GM18873 (cell line): ENCODE data around the gene LRRC4C.
A peak's percentile ranks its signal among the peaks of the same experiment; 100 is the strongest.

Source experiments
- ATAC-seq: cut with Tn5 transposase; IDR thresholded peaks from one replicate; pipeline ENCODE4 v1.9.1; 2021; ENCODE audit warnings: mild to moderate bottlenecking, moderate library complexity, moderate number of reproducible peaks; ENCODE audit not compliant: unreplicated experiment, low FRiP score

Gene LRRC4C

DNA sequence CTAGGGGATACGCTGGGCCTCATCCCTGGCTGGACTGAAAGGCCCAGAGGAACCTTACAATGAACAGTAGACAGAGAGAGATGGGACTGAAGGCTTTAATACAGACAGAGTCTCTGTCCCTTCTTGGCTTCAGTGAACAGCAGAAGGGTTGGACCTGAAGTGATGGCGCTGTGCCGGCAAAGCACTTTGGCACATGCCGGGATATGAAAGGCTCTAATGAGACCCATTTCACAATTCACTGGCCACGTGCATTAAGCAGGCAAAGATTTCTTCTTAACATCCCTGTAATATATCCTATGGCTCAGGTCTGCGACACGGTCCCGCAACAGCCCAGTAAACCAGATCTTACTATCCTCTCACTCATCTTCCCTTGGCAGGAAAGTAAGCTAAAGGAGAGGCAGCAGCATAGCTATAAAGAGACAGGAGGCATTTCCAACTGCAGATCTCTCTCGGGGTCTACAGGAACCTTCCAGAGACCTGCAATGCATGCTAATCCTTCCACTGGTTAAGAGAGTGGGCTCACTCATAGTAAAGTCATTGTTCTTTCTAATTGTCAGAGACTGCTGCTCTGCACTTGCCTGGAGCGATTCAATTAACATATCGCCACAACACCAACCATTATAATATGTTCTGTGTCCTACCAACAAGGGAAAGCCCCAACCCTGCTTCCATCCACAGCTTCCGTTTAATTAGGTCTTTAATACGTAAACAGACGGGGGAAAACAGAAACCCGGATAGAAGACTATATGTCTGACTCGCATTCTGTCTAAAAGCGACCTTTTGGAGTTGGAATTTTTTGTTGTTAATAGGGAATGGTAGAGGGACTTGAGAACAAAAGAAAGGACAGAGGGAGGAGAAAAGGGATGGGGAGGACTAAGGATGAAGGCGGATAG is 1179.0 kb downstream of the LRRC4C start:
- no peak for ATAC-seq

DNA sequence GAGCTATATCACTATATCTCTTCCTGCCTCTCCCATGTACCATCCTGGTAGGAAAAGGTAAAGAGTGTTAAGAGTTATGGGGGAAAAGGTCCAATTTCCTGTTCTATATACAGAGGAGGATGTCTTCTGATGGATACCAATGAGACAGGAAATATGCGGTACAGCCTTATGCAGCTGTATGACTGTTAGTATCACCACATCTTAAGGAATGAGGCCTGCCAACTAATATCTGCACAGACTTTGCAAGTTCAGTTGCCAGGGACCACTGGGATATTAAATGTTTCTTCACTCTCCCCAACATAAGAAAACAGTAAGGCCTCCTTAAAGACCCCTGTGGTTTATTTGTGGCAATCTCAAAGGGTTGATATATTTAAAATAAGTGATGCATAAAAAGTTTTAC is 1182.5 kb downstream of the LRRC4C start:
- no peak for ATAC-seq

DNA sequence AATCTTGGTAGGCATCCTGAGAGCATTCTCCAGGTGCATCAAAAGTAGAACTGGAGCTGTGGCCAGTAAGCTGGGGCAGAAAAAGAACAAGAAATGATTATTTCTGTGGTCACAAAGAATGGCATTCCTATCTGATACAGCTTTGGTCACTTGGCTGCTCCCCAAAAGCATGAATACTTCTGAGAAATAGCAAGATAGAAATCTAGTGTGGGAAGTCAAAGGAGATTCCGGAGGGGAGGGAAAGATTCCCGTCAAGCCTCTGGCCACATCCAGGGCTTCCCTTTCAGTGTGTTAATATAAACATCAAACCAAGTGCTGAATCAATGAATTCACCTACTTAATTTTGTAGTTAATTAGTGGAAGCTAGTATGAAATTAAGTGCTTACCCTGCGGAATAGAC is 1185.4 kb downstream of the LRRC4C start:
- no peak for ATAC-seq

DNA sequence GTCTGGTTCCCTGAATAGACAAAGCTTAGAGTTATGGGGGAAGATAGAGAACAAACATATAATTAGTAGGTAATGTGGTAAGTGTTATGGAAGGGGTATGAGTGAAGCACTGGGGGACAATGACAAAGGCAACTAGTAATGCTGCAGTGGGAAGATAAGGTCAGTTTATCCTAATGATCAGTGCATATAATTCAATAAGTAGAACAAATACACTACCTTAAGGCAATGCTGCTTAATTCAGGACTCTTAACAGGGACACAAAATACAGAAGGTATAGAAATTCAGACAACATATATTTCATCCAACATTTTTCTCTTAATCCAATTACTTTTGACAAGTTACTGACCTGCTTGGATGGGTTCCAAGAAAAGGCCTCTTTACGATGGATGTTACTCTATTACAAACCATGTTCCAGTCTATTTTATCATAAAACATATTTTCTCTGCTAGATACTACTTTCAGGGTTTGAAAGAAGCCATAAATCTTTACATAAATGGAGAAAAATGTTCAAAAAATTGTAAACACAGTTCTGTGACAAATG is 1186.2 kb downstream of the LRRC4C start:
- ATAC-seq: no peak

DNA sequence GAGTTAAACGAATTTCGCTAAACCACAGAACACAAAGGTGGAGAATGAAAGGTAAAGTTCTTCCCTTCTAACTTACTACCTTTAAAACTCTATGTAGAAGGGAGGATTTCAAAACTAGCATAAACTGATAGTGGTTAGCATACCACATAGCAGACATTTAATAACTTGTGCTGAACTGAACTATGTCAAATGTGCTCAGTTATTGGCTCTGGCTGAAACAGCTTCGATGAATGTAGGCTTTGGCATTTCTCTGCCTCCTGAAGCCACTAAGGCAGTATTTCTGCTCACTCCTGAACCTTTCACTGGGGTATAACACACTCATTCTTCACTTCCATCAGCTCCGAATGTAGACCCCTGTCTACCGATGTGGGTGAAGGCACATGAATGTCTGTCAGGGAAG is 1188.1 kb downstream of the LRRC4C start:
- ATAC-seq: no peak

DNA sequence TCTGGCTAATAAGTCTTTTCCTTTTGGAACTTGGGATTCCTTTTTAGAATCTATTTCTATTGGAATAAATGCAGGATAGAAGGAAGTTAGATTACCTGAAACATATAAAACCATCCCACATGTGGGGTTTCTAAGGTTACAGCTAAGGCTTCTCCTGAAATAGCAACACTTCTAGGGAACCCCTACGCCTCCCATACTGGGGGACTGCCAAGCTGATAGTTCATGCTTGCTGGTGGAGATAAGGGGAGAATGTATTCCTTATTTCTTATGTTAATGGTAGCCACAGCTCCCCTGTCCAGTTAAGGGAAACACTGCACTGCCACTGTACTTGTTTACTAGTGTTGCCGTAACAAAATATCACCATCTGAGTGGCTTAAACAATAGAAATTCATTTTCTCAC is 1189.6 kb downstream of the LRRC4C start:
- ATAC-seq: no peak

DNA sequence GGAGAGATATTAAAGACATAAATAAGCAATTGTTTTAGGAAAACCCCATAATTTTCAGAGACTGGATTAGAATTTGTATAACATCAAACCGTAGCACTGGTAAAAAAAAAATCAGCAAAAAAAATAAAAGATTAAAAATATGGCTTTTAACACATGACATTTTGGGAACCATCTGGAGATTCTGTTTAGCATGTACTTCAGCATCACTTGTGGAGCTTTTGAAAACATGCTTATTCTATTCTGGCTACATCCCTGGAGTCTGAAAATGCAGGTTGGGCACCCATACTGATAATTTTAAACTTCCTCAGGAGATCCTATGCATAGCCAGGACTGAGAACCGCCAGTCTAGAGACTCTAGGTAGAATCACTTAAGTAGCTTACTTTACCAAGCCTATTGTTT is 1190.9 kb downstream of the LRRC4C start:
- no peak for ATAC-seq

DNA sequence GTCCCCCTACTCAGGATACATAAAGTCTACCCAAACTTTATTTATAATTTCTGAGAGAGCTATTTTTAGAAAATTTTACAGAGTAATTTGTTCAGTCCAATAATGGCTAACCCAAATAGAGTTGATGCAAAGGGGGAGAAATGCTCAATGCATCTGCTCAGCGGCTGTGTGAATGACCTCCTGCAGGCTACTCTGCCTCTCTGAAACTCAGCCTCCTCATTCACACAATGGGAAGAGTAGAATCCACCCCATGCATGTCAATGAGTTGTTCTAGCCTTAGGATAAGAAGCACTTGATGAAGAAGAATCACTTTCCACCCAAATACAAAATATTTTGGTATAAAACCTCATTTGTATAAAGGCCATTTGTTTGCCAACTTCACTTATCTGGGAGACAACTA is 1204.0 kb downstream of the LRRC4C start:
- no peak for ATAC-seq

DNA sequence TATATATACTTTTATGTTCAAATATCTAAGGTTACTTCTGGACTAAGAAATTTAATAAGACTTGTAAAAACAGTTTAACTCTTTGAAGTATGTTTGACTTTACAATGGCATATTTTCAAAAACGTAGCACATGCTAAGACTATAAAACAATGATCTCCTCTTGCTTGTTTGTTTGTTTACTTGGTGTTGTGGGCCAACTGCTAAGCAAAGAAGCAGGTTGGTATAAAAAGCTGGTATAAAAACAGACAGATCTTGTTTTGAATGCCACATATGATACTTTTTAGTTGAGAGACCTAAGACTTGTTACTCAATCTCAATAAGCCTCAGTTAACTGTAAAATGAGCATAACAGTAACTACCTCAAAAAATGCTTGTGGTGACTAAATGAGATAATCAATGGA is 1206.3 kb downstream of the LRRC4C start:
- no peak for ATAC-seq

DNA sequence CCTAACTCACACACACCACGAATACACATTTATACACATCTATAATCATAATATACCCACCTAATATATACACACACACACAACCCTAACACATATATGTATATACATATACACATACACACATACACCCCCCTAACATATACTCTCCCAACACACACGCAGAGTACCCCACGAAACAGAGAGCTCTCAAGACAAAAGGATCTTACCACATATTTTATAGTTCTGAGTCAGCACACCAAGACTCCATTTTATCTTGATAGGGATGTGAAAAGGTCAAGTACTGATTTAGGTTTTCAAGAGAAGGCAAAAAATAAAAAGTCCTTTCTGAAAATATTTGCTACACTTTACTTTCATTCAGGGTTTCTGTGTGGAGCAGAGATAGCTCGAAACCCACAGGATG is 1207.2 kb downstream of the LRRC4C start:
- ATAC-seq: no peak

DNA sequence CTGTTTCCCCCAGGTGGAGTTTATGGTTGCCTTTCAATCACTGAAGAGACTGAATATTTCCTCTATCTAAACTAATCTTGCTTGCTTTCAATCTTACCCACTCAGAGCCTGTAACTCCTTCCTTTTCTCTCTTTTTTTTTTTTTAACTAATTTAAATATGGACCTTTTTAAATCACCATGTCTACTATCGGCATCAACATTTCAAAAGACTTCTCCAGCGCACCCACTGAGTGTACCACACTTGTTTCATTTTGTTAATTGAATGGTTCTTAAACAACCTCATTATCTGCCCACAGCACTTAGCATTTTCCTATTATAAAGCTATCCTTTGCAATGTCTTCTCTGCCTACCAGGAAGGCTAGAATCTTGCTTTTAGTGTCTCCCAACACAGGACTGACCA is 1212.5 kb downstream of the LRRC4C start:
- ATAC-seq: no peak

DNA sequence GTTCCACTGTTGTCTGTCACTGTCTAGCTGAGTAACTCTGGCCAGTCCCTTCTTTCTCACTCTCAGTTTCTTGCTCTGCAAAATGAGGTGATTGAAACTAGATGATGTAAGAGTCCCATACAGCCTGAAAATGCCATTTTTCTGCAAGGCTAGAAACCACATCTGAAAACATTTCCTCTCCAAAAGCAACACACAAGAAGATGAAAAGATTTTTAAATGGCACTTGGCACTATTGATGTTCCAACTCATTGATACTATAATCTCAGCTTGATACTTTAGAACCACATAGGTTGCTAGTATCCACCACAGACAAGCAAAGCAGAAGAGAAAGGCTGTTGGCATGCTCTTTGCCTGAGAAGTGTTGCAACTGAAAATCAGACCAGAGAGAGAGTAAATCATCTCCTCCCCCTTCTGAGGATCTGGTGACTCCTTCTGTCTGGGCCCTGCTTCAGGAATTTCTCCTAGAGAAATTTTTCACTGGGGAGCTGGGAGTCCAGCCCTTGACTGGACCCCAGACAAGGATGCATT is 1217.9 kb downstream of the LRRC4C start:
- peak; percentile 96 for ATAC-seq

DNA sequence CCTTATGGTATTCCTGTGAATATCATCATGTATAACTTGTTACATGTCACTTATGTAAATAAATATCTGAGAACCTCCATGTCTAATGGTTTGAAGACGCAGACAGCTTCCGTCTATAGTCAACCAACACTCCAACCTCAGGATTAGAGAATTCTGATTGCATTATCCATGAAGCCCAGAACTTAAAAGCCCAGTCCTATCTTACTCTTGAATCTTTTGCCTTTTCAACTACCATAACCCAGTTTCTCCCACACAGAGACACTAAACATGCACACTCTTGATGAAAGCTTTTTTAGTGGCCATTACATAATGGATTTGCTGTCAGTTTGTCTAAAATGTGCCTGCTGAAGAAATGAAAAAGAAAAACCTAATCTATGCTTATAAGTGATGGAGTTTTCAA is 1219.2 kb downstream of the LRRC4C start:
- no peak for ATAC-seq

DNA sequence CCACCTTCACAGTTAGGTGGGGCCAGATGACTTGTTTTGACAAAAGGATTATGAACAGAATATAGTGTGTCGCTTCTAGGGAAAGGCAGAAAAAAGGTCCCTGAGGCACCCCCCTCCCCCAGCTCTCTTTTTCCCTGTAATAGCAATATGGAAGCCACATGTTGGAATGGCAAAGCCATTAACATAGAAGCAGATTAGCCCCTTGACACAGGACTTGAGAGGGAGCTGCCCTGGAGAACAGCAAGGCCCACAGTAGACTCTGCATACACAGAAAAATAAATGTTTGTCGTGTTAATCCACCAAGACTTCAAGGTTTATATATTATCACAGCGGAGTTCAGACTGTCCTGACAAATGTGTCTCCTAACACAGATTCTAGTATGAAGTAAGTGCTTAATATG is 1222.9 kb downstream of the LRRC4C start:
- no peak for ATAC-seq

DNA sequence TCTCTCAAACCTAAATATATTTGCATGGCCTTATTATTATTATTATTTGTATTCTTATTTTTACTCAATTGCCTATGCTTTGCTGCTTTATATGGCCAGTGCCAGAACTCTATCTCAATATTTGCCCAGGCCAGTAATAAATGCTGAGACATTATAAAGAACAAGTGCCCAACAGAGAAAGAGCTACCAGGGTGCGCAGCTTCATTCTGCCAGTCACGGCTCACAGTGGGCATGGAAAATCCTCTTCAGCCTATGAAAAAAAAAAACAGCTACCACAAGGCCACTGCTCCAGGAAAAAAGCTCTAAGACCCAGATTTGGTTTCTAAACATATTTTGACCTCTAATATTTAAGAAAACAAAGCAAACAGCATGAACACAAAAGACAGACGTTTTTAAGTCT is 1223.6 kb downstream of the LRRC4C start:
- ATAC-seq: no peak

DNA sequence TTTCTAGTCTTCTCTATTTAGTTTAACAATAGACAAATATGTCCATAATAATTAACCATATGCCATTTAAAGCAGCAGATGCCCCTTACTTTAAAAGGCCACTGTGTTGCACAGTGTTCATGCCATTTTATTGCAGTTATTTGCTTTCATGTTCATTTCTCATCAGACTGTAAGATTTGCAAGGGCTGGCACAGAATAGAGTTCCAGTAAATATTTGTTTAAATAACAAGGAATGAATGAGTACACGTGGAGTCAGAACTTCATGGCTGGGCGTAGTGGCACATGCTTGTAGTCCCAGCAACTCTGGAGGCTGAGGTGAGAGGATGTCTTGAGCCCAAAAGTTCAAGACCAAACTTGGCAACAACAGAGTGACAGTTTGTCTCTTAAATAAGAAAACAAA is 1228.6 kb downstream of the LRRC4C start:
- no peak for ATAC-seq

DNA sequence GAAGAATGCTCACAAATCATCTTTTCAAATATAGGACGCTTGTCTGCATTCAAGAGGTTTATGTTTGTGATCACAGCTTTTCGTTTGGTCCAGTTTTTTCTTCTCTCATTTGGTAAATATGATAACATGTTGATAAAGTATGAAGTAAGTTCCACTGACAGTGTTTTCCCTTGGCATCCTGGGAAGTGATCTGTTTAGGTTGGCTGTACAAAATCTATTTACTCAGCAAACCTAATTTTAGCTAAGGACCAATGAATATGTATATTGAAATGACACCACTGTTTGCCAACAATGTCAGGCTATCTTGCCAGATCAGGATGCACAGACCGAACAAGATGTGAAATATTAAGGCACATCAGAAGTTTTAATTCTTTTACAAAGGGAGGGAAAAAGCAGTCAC is 1230.8 kb downstream of the LRRC4C start:
- no peak for ATAC-seq

DNA sequence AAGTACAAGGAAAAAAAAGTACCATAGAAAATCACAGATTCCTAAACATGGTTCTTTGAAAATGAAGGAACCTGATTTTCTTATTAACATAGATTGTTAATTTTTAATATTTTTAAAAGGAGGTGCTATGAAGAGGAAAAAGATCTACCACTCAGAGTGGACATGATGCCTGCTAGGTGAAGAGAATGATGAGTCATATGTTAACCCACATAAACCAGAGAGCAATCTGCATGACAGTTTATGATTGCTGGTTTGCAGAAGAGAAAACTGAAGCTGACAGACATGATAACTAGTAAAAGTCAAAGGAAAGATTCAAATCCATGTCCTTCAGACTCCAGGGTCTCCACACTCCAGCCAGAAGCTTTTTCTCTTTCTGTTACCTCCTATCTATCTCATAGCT is 1231.7 kb downstream of the LRRC4C start:
- ATAC-seq: peak; percentile 94

DNA sequence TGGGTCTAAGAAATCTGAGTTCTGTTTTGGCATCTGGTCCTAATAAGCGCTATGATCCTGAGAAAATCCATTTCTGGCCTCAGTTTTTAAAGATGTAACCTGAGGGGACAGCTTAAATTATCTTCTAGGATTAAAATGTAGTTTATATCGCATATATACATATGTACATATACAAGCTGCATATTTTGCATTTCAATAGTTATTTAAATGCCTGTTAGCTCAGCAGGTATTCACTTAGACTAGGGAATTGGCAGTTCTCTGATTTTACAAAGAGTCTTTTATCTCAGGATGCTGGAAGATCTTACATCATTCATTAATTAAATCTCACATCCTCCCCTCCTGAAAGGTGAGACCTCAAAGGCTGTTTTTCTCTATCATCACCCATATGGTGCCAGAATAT is 1232.8 kb downstream of the LRRC4C start:
- ATAC-seq: no peak

DNA sequence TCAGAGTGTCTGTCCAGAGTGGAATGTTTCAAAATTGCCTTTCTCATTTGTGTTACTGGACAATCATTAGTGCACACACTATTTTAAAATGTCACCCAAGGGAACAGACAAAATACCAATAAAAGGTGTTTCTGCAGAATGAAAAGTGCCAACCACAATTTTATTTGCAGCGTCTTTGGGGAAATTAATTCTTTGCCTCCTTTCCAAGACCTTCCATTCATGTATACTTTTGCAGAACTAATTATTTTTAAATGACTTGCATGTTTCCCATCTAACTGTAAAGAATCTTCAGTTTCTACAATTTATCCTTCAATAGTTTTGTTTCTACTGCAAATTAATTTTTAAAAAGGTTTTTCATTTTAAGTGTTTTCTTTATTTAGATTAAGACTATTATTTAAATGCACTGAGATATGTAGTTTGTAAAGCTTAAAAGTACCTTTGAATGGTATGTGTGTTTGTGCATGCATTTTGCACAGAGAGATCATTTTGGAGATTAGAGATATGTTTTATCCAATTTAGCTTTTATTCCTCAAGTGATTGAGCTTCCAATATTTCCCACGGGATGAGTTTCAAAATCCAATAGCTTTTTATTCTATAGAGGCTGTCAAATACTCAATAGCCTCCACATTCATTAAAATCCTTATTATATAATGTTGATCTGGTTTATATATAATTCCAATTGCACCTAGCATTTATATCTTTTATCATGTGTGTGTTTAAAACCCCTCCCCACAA is 1235.7 kb downstream of the LRRC4C start:
- ATAC-seq: no peak

DNA sequence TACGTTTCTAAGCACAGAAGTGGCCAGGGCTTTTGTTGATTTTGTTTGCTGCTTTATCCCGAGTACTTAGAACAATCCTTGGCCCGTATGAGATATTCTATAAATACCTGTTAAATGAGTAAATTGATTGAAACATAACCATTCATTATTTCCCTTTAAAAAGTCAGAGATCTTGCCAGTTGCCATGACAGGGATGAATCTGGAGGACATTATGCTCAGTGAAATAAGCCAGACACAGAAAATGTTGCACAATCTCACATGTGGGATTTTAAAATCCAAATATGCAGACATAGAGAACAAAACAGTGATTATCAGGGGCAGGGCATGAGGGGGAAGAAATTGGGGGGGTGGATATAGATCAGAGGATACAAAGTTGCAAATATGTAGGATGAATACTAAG is 1240.1 kb downstream of the LRRC4C start:
- no peak for ATAC-seq
